Fibroblast of mammary gland (primary cell): ENCODE measurements around the gene RSPH3.
"Not testable (repeated sequence)": the region's sequence is repeated elsewhere in the genome, so short reads cannot be mapped to it uniquely, and the experiment has no call there.

ENCODE experiments used
- DNase-seq: peaks from one replicate; pipeline ENCODE4 v3.0.0-alpha.2; 2010; ENCODE audit warnings: low read depth
- H3K4me3 ChIP-seq: 2 replicates; pipeline ENCODE4 v1.5.1; 2011; ENCODE audit warnings: low read depth, mild to moderate bottlenecking, low read length, moderate library complexity; ENCODE audit not compliant: control insufficient read depth
- CTCF ChIP-seq: conservative IDR thresholded peaks from 2 replicates; pipeline ENCODE4 v1.5.1; 2011; ENCODE audit warnings: low read depth, low read length, inconsistent platforms; ENCODE audit not compliant: control insufficient read depth, insufficient read depth

The RSPH3 gene

GRCh38 chr6:159020011-159020410 lies 20.0 kb upstream of the RSPH3 start:
- no peak for TF ChIP-seq CTCF
- DNase-seq, result no peak
- H3K4me3 ChIP-seq, result no peak overlapping the region

- no peak for TF ChIP-seq CTCF
- no peak for DNase-seq
- no peak overlapping the region for H3K4me3 ChIP-seq
These were observed 18.0 kb upstream of the RSPH3 start for GRCh38 chr6:159017757-159018559.

GRCh38 chr6:159014406-159014805 lies 14.4 kb upstream of the RSPH3 start:
- H3K4me3 ChIP-seq, result no peak overlapping the region
- TF ChIP-seq CTCF, result no peak
- no peak for DNase-seq

- no peak overlapping the region for H3K4me3 ChIP-seq
- TF ChIP-seq CTCF, result no peak
- DNase-seq, result peak; percentile 67
These were observed 13.2 kb upstream of the RSPH3 start for GRCh38 chr6:159013229-159013628.

- no peak for TF ChIP-seq CTCF
- no peak for DNase-seq
- H3K4me3 ChIP-seq, result no peak overlapping the region
These were observed 12.2 kb upstream of the RSPH3 start for GRCh38 chr6:159012201-159012600.

GRCh38 chr6:159010037-159010612 lies 10.1 kb upstream of the RSPH3 start:
- not testable (repeated sequence) for H3K4me3 ChIP-seq
- DNase-seq, result peak; percentile 20

- TF ChIP-seq CTCF, result peak; percentile 34
- no peak overlapping the region for H3K4me3 ChIP-seq
- DNase-seq, result peak; percentile 35
These were observed 8.8 kb upstream of the RSPH3 start for GRCh38 chr6:159008656-159009288.
